Stimulated activated CD4-positive, alpha-beta T cell treated with anti-CD3 and anti-CD28 coated beads, TNF-alpha, amount 100 ng/mL, for 1 hour (primary cell): ENCODE data around the gene SYT8.

Experiments used
- DNase-seq, 3 donors: peaks; one replicate each; pipeline ENCODE4 v3.0.0-alpha.2; 2020; ENCODE audit warnings: low read depth in 3 of 3, low spot score in 1 of 3

SYT8 gene

DNA sequence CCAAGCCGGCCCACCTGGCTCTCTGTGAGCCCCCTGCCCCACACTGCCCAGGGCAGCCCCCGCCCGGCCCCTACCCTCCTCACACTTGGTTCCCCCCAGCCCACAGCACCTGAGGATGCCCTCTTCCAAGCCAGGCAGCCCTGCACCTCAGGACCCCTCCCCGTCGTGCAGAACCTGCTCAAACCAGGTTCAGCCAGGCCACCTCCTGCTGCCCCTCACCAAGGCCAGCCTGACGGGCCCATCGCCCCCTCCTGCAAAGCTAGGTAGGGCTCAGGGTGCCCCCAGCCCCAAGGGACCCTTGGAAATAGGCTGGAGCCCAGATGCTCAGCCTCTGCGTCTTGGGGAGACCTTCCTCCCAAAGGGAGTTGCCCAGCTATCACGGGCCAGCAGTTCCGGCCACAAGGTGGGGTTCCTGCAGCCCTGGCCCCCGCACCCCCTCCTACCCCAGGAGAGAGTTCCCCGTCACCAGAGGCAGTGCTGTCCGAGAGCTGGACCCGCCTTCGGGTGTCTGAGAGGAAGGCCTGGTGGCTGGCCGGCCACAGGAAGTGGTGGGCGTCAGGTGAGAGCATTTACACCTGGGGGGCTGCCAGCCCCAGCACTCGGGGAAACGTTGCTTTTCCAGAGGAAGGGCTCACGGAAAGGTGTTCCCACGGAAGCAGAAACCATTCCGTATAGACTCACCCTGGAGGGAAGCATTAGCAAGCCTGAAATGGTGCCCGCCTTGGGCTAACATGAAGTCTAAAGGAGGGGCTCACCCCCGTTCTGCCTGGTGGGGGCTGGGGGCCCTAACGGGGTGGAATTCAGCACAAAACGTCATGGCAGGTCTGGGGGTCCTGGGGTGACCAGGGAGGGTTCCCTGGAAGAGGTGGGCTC is 3.2 kb upstream of the SYT8 start:
- DNase-seq = no peak

DNA sequence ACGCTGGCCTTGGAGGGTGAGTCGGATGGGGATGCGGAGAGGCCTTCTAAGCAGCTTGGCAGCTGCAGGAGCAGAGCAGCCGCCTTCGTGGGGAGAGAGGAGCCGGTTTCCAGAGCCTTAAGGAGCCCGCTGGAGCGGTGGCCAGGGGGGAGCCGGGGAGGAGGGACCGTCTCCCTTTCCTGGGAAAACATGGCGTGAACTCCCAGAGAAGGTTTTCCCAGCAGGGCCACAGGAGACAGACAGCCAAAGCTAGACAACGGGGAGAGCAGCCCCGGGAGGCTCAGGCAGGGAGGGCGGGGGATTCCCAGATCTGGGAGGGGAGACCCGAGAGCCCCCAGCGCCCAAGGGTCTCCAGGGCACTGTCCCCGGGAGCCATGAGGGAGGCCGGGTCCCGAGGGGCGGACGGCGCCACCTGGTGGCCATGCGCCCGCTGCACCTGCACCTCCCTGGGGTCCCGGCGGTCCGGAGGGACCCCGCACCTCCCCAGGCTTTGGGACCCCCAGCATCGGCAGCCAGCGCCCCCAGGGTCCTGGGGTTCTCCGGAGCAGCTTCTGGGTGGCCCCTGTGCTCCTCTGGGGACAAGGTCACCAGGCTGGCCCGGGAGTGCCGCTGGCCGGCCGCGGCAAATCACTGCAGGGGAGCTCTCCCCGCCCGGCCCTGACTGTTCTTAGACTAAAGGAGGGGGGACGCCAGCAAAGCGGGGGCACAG is 2.4 kb upstream of the SYT8 start:
- DNase-seq = peak in 2 of 3 donors; percentile 34 to 68

DNA sequence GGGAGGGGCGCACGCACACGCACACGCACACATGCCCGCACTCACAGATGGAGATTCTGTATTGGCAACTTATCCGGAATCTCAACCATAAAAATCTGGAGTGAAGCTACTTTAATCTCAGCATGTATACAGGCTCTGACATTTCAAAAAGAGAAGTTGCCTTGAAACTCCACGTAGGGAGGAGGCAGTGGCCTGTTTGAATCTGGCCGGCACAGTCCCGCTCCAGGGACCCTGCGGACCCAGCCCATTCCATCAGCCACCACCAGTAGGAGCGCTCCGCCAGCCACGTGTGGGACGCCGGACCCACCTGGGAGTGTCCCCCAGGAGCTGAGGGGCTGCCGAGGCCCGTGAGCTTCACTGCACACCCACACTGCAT is 1.9 kb upstream of the SYT8 start:
- no peak for DNase-seq

DNA sequence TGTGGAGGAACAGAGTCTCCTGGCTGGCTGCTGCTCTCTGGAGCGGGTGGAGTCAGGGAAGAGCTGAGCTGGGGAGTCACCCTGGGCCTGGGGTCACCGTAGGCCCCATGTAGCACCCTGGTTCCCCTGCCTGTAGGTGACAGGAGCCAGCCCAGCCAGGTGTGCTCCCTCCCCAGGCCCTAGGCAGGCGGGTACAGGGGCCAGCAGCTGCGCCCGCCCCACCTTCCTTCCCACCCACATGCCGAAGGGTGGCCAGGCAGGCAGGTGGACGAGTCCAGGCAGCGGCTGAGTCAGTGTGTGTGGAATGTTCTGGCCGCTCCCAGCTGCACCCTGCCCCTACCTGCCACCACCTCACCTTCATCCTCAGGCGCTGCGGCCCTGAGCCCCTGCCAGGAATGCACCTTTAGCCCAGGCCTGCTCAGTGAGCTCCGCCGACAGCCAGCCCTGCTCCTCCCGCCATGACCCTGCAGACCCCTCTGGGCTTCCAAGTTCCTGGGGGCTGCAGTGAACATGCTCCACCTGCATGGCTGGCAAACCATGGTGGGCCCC is 654 bp upstream of the SYT8 start:
- no peak for DNase-seq

DNA sequence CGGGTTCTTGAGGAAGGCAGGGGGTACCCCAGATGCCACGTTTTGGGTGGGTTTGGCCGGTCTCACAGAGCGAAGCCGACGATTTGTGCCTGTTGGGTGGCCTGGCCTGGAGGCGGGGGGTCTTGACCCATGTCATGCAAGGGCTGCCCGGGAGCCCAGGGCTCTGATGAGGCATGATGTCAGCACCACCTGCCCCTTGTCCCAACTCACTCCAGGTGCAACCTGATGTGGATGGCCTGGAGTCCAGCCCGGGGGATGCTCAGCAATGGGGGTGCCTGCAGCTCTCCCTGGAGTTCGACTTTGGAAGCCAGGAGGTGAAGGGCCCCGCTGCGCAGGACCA is 851 bp downstream of the SYT8 start:
- DNase-seq = no peak

DNA sequence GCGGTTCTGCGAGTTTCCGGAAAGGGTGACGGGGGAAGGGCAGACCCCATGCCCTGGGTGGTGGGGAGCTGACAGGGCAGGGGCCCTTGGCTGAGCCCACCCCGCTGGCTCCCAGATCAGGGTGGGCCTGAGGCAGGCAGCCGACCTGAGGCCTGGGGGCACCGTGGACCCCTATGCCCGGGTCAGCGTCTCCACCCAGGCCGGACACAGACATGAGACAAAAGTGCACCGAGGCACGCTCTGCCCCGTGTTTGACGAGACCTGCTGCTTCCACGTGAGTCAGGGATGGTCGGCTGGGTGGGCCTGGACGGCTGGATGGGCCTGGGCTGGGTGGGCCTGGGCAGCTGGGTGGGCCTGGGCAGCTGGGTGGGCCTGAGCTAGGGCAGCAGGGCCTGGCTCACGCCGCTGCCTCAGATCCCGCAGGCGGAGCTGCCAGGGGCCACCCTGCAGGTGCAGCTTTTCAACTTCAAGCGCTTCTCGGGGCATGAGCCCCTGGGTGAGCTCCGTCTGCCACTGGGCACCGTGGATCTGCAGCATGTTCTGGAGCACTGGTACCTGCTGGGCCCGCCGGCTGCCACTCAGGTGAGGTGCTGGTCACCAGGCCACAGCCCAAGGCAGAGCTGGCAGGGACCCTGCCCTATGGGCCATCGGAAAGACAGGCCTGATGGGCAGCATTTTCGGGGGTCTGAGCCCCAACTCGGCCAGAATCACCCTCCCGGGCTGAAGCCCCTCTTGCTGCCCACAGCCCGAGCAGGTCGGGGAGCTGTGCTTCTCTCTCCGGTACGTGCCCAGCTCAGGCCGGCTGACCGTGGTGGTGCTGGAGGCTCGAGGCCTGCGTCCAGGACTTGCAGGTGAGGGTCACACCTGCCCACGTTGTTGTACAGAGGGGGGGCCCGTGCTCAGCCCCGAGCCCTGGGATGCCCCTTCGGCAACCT is 1.5 kb downstream of the SYT8 start:
- DNase-seq = no peak

DNA sequence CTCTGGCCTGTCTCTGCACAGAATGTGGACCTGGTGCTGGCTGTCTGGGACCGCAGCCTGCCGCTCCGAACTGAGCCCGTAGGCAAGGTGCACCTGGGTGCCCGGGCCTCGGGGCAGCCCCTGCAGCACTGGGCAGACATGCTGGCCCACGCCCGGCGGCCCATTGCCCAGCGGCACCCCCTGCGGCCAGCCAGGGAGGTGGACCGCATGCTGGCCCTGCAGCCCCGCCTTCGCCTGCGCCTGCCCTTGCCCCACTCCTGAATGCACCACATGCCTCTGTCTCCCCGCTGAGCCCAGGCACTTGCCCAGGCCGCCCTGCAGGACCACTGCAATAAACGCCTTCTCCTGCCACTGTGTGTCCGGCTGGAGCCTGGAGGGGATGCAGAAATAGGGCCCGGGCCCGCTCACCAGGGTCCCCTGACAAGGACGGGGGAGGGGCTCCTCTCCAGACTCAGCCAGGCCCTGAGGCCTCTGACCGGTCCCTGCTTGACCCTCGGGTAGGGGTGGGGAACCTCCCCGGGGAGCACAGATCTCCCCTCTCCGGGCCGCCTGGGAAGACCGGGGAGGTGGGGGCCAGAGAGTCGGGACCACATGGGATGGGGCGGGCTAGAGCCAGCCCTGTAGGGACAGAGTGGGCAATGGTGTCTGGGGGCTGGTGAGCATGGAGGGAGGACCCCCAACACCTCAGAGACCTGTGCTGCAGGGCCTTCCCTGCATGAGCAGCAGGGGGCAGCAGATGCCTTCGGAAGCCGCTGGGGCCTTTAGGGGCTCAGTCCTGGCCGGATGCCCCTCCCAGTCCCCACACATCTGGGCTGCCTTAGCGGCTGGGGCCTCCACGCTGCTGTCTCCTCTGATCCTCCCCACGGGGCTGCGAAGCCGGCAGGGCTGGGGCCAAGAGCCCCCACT is 2.6 kb downstream of the SYT8 start:
- peak; percentile 43 to 69 (median 67) for DNase-seq

DNA sequence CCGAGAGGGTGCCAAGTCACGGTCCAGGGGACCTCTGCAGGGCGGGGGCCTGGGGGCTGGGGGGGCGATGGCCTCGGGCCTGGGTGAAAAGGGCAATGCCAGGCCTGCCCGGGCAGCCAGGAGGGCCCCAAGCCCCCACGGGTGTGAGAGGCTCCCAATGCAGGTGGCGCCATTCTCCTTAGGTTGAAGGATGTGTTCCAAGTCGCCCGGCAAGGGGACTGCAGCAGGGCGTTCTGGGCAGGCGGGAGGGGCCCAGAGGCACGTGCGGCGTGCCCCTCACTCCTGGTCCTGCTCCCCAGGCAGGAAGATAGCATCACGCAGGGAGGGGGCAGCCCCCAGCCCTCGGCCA is 3.3 kb downstream of the SYT8 start:
- DNase-seq = no peak

DNA sequence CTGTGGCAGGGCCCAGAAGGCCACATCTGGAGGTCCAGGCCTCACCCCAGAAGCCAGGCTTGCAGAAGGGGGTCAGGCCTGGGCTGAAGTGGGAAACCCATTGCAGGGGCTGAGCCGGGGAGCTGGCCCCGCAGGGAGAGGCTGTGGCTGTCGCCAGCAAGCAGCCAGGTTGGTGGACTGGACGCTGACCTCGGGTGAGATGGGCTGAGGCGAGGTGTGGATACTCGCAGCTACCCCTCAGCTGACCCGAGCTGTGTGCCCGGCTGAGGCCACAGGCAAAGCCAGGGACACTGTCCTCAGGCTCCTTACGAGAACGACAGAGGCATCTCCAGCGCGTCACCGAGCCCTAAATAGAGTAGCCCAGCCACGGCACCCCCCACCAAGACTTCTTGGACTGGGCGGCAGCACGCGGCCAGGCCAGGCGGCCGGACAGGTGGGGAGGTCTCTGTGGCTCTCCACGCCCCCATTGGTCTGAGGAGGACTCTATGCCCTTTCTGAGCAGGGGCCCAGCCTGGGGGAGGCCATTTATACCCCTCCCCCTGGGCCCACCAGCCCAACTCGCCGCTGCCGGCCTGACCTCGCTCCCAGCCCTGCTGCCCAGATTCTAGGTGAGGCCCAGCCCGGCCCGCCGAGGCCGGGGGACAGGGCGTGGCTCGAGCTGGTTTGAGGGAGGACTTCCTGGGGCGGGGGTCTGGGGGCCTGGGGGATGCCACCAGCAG is 3.8 kb downstream of the SYT8 start, which contains the start of gene TNNI2:
Gene TNNI2, plus strand, starts transcription at position 556 of the 719 bp plus-strand sequence. CDS start 716 bp downstream, outside the sequence.
- no peak for DNase-seq

DNA sequence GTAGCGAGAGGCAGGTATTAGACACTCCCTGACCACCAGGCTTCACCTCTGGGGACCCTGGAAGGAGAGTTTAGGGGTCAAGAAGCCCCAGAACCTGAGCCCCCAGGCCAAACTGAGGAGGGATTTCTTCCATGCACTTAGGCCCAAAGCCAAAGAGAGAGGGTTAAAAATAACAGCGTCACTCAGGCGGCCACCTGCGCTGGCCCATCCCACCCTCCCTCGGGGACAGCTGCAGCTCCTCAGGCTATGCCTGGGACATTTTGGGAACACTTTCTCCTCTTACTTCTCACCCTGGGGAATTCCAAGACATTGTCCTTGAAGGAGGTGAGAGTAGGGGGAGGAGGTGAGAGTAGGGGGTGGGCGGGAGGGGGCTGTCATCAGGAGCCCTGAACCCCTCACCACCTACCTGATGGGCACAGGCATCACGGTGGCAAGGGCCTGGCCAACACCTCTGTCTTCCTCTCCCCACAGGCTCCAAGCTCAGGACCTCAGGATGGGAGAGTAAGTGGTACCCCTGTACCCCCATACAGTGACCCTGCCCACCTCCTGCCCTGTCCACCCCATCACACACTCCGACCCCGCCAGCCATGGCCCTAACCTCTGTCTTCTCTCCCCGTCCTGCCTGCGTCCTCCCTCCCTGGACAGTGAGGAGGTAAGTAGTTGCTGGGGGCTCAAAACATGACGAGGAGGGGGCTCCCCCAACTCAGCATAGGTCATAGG is 4.6 kb downstream of the SYT8 start:
- no peak for DNase-seq

DNA sequence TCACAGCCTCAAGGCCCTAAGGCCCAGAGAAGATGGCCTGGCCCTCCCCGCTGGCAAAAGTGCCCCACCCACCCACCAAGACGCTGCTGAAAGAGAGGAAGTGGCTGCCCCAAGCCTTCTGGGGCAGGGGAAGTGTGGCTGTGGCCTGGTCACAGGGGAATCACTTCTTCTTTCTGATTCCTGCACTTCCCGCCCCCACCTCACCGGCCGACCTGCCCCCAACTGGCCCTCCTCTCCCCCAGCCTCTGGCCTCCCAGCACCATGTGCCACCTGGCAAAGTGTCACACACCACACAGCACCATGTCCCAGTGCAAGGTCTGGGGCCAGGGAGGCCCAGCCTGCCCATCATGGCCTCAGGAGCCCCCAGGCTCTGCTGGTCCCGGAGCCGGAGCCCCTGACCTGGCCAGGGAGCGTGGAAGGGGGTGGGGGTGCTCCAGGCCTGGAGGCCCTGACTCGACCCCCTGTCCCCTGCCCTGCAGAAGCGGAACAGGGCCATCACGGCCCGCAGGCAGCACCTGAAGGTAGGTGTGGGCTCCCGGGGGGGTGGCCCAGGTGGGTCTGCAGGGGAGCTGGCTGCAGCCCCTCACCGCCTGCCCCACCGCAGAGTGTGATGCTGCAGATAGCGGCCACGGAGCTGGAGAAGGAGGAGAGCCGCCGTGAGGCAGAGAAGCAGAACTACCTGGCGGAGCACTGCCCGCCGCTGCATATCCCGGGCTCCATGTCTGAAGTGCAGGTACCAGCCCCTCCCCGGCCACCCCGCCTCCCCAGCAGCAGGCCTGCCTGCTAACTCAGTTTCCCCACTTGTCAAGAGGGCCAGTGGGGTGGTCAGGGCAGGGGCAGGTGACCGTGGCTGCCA is 5.4 kb downstream of the SYT8 start:
- DNase-seq = no peak

DNA sequence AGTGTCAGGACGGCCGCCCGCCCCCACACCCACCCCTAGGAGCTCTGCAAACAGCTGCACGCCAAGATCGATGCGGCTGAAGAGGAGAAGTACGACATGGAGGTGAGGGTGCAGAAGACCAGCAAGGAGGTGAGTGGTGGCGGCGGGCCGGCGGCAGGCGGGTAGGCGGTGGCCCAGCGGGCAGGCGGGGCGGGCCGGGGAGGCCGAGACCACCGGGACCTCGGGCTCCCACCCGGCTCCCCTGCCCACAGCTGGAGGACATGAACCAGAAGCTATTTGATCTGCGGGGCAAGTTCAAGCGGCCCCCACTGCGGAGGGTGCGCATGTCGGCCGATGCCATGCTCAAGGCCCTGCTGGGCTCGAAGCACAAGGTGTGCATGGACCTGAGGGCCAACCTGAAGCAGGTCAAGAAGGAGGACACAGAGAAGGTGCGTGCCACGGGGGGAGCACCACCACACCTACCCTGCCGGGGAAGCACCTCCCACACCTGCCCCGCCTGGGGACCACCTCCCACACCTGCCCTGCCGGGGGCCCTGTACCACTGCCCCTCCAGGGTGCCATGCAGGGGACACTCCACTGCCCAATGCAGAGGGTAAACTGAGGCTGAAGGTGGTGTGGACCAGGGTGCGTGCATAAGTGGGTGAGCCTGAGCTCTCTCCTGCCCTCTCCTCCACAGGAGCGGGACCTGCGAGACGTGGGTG is 6.1 kb downstream of the SYT8 start:
- DNase-seq = no peak

DNA sequence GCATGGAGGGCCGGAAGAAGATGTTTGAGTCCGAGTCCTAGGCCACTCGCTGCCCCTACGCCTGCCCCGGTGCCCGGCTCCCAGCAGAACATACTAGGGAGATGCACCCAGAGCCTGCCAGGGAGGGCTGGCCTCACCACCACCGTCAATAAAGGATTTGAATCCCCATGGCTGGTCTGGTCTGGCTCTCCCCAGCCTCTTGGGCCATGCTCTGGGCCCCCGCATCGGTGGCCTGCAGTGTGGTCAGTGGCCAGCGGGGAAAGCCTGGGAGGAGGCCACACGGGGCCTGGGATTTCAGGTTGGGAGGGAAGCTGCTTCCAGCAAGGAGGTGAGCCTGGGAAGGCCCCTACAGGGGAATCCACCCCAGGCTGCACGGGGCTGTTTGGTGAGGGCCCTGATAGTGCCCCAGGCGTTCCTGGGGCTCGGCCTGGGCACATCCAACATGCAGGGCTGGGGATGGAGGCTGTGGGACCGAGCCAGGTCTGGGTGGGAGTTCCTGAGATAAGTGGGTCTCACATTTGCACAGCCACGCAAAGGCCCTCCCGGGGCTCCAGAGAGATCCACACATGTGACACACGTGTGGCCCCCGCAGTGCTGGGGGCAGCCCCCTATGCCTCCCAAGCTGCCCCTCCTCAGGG is 6.8 kb downstream of the SYT8 start:
- no peak for DNase-seq

DNA sequence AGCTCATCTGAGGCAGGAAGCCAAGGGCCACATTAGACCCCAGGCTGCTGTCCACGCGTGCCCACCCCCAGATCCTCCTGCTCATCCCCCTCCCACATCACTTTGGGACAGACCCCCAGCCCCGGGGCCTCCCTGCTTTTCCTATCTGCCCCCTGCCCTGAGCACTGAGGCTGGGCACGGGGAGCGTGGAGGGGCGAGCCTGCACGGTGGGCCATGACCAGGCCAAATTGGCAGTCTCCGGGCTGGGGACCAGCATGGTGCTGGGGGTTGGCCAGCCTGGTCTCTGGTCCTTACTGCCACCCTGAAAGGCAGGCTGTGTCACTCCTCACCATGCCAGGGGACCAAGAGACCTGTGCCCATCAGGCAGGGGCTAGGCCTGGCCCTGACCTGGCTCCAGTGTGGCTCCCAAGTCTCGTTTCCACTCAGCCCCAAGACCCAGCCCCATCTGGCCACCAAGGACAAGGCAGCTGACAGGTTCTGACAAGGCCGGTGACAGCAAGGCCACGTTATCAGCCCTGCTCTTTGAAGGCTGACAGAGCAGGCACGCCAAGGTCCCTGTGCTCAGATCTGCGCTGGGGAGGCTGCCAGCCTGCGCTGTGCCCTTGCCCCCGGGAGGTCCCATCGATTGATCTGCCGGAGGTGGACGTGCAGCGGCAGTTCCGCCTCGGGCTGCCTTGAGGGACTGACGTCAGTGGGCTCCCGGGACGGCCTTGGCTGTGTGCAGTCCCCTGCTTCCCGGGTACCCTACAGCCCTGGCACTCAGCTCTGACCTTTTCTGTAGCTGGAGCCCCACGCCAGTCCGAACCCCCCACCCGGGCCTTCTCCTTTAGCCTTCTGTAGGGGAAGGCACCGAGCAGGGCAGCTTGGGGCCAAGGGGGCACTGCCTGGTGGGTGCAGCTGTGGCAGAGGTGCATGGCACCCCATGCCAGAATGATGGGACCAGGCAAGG is 7.6 kb downstream of the SYT8 start:
- no peak for DNase-seq

DNA sequence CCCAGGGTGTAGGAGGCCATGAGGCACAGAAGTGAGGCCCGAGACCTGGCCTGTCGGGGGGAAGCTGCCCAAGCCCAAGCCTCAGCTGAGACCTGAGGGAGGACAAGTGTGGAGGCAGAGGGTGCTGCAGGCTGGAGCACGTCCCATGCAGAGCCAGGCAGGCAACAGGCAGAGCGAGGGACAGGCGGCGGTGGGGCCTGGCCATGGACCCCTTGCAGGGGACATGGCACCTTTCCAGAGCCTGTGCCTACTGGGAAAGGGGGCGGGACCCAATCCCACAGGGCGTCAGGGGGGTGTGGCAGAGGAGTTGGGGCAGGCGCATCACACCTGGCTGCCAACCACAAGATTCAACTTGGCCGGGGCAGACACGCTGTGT is 8.3 kb downstream of the SYT8 start:
- DNase-seq = no peak

DNA sequence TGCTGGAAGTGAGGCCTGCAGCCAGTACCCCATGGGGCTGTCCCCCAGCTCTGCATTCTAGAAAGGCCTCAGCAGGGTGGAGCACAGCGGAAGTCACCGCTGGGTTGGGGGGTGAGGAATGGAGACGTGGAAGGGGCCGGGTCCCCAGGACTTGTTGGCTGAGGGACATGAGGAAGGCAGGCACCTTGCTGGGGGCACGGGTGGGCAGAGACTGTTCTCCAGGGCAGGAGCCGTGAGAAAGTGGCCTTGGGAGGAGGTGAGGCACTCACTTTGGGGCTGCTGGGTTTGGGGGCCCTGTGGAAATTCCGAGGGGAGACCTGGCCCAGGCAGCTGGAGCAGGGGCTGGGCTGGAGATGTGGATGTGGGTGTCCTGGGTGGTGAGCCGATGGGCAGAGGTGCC is 9.0 kb downstream of the SYT8 start:
- no peak for DNase-seq
